T-helper 1 cell treated with Interleukin-12 subunit alpha and Interleukin-12 subunit beta and Interleukin-4 antibody, amounts not matched to agents 30 μg/mL and 1 μg/mL, for 36 hours (primary cell): ENCODE measurements around the gene KIF1B.
"Not testable (repeated sequence)": the region's sequence is repeated elsewhere in the genome, so short reads cannot be mapped to it uniquely, and the experiment has no call there.

Experiments
- H3K27ac Mint-ChIP-seq: one replicate; pipeline ENCODE4 v1.8.0; 2021; ENCODE audit warnings: mild to moderate bottlenecking, mixed read lengths
- H3K27me3 Mint-ChIP-seq: one replicate; pipeline ENCODE4 v1.8.0; 2021; ENCODE audit warnings: low read depth, mixed read lengths
- H3K36me3 Mint-ChIP-seq: one replicate; pipeline ENCODE4 v1.8.0; 2021; ENCODE audit warnings: low read depth, mixed read lengths
- H3K4me1 Mint-ChIP-seq: one replicate; pipeline ENCODE4 v1.8.0; 2021; ENCODE audit warnings: low read depth, mixed read lengths
- H3K4me3 Mint-ChIP-seq: one replicate; pipeline ENCODE4 v1.8.0; 2021; ENCODE audit warnings: mild to moderate bottlenecking, moderate library complexity, mixed read lengths
- H3K9me3 Mint-ChIP-seq: one replicate; pipeline ENCODE4 v1.8.0; 2021; ENCODE audit warnings: mixed read lengths

Gene KIF1B

GRCh38 chr1:10210841-10211804, 753 bp downstream of the KIF1B start:
- Mint-ChIP-seq H3K9me3 (no peaks in the 10 kb centered on the region), H3K4me1 (peaks cover 27% of the 10 kb centered on the region), H3K36me3 (no peaks in the 10 kb centered on the region), H3K27me3 (peaks cover 8% of the 10 kb centered on the region), H3K4me3 (peak overlapping the region; percentile 35), H3K27ac (peak overlapping the region; percentile 58)

- Mint-ChIP-seq H3K27me3 (peaks cover 4% of the 10 kb centered on the region), H3K9me3 (no peaks in the 10 kb centered on the region), H3K27ac (peak overlapping the region; percentile 58), H3K36me3 (no peaks in the 10 kb centered on the region), H3K4me3 (peak overlapping the region; percentile 35), H3K4me1 (peaks cover 33% of the 10 kb centered on the region)
These were observed 1.5 kb downstream of the KIF1B start for GRCh38 chr1:10211805-10212410.

GRCh38 chr1:10212476-10212875, 2.1 kb downstream of the KIF1B start:
- Mint-ChIP-seq H3K36me3 (no peaks in the 10 kb centered on the region), H3K9me3 (no peaks in the 10 kb centered on the region), H3K4me3 (peak overlapping the region; percentile 35), H3K27me3 (peaks cover 3% of the 10 kb centered on the region), H3K27ac (no peak overlapping the region), H3K4me1 (peaks cover 33% of the 10 kb centered on the region)

GRCh38 chr1:10213186-10213705, 2.9 kb downstream of the KIF1B start:
- peaks cover 3% of the 10 kb centered on the region for H3K27me3 Mint-ChIP-seq
- H3K27ac Mint-ChIP-seq = no peak overlapping the region
- no peaks in the 10 kb centered on the region for H3K36me3 Mint-ChIP-seq
- no peak overlapping the region for H3K4me3 Mint-ChIP-seq
- no peaks in the 10 kb centered on the region for H3K9me3 Mint-ChIP-seq
- peaks cover 41% of the 10 kb centered on the region for H3K4me1 Mint-ChIP-seq

- Mint-ChIP-seq H3K9me3 (no peaks in the 10 kb centered on the region), H3K27ac (peak overlapping the region; percentile 16)
These were observed 5.8 kb downstream of the KIF1B start for GRCh38 chr1:10216090-10216749.

DNA sequence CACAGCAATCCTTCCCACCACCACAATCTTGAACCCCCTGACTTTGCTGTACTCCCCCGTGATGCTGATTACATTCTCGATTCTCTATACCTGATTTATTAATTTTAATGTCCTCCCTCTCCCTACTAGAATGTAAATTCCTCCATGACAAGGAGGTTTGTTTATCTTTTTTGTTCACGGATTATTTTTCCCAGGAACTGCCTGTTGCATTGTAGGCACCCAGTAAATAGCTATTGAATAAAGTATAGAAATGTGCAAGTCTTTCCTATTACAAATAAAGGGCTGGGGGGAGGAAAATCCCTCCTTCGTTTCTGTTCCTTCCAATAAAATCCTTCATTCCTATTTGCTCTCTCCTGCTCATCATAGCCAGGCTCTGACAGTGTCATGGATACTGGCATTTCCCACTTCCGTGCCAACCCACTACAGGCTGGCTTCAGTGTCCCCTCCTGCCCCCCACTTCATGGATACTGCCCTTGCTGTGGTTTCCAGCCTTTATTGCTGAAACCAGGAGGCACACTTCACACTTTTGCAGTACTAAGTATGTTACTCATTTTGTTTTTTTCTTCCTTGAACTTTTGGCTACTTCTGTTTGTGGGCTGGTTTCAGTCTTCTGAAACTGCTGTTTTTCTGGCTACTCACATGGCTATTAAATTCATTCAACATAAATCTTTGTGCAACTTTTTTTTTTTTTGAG, 7.5 kb downstream of the KIF1B start:
- no peaks in the 10 kb centered on the region for H3K36me3 Mint-ChIP-seq
- H3K4me1 Mint-ChIP-seq = peaks cover 28% of the 10 kb centered on the region
- H3K27ac Mint-ChIP-seq = peak overlapping the region; percentile 53
- H3K27me3 Mint-ChIP-seq = no peaks in the 10 kb centered on the region
- no peaks in the 10 kb centered on the region for H3K9me3 Mint-ChIP-seq
- H3K4me3 Mint-ChIP-seq = no peak overlapping the region

More at GRCh38 chr1:10216090-10216749, 5.8 kb downstream of the KIF1B start:
- no peaks in the 10 kb centered on the region for H3K27me3 Mint-ChIP-seq
- peak overlapping the region; percentile 56 for H3K4me3 Mint-ChIP-seq
- H3K36me3 Mint-ChIP-seq = no peaks in the 10 kb centered on the region
- H3K4me1 Mint-ChIP-seq = peaks cover 38% of the 10 kb centered on the region

GRCh38 chr1:10220200-10220599, 9.8 kb downstream of the KIF1B start:
- Mint-ChIP-seq H3K9me3 (no peaks in the 10 kb centered on the region), H3K36me3 (no peaks in the 10 kb centered on the region), H3K4me1 (peaks cover 22% of the 10 kb centered on the region), H3K27me3 (no peaks in the 10 kb centered on the region), H3K27ac (no peak overlapping the region), H3K4me3 (no peak overlapping the region)

DNA sequence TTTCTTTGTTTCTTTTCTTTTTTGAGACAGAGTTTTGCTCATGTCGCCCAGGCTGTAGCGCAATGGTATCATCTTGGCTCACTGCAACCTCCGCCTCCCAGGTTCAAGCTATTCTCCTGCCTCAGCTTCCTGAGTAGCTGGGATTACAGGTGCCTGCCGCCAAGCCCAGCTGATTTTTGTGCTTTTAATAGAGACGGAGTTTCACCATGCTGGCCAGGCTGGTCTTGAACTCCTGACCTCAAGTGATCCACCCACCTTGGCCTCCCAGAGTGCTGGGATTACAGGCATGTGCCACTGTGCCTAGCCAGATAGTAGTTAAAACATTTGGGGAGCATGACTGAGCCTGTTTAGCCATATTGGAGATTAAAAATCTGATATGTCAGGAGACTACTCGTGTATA, 10.3 kb downstream of the KIF1B start:
- H3K27me3 Mint-ChIP-seq, H3K4me3 Mint-ChIP-seq, H3K27ac Mint-ChIP-seq, H3K36me3 Mint-ChIP-seq, H3K9me3 Mint-ChIP-seq: not testable (repeated sequence)
- H3K4me1 Mint-ChIP-seq = peaks cover 19% of the 10 kb centered on the region

DNA sequence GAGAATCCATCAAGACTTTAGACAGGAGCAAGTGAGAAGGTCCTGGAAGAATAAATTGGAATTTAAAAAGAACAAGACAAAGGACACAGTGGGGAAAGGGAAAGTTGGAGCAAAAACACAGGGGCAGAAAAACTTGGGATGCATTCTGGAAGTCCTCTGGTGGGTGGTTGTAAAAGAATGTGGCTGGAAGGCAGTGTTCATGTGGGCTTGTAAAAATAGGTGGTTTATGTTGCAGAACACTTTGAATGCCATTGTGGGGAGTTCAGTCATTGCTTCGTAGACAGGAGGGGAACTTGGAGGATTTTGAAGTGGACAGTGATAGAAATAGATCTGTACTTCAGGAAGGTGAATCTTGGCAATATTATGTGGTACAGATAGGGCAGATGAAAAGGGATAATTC, 15.2 kb downstream of the KIF1B start:
- H3K4me1 Mint-ChIP-seq = peaks cover 2% of the 10 kb centered on the region
- H3K27me3 Mint-ChIP-seq = no peaks in the 10 kb centered on the region
- H3K9me3 Mint-ChIP-seq = no peaks in the 10 kb centered on the region
- H3K4me3 Mint-ChIP-seq = no peak overlapping the region
- H3K27ac Mint-ChIP-seq = no peak overlapping the region
- H3K36me3 Mint-ChIP-seq = no peaks in the 10 kb centered on the region

DNA sequence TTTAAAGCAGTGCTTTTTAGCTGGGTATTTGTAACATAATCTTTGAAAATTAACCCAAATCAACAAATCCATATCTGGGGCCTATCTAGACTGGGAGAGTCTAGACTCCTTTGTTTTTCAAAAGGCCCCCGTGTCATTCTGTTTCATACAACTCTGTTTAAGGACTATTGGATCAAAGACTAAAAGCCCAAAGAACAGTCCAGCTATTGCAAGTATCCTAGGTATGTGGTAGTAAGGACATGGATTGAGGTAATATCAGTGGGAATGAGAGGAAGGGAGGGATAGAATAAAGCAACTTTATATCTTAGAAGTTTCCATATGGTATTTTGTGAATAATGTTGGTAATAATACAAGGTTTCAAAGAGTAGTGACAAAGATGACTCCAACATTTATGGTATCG, 18.2 kb downstream of the KIF1B start:
- H3K36me3 Mint-ChIP-seq = no peaks in the 10 kb centered on the region
- H3K4me3 Mint-ChIP-seq = no peak overlapping the region
- no peak overlapping the region for H3K27ac Mint-ChIP-seq
- H3K4me1 Mint-ChIP-seq = peaks cover 2% of the 10 kb centered on the region
- no peaks in the 10 kb centered on the region for H3K9me3 Mint-ChIP-seq
- no peaks in the 10 kb centered on the region for H3K27me3 Mint-ChIP-seq

DNA sequence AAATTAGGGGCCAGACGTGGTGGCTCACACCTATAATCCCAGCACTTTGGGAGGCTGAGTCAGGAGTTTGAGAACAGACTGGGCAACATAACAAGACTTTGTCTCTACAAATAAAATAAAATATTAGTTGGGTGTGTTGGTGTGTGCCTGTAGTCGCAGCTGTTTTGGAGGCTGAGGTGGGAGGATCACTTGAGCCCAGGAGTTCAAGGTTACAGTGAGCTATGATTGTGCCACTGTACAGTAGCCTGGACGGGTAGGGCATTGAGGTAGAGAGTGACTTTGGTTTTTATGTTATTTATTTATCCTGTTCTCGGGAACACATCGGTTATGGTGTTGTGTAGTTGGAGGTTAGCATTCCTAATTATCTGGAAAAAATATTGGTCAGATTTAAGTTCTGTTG, 19.5 kb downstream of the KIF1B start:
- no peaks in the 10 kb centered on the region for H3K36me3 Mint-ChIP-seq
- peaks cover 2% of the 10 kb centered on the region for H3K4me1 Mint-ChIP-seq
- H3K27me3 Mint-ChIP-seq = no peaks in the 10 kb centered on the region
- H3K27ac Mint-ChIP-seq = no peak overlapping the region
- no peak overlapping the region for H3K4me3 Mint-ChIP-seq
- H3K9me3 Mint-ChIP-seq = no peaks in the 10 kb centered on the region

- Mint-ChIP-seq H3K27me3 (no peaks in the 10 kb centered on the region), H3K27ac (no peak overlapping the region), H3K4me3 (no peak overlapping the region), H3K4me1 (peaks cover 7% of the 10 kb centered on the region), H3K36me3 (peaks cover 2% of the 10 kb centered on the region), H3K9me3 (no peaks in the 10 kb centered on the region)
These were observed 21.8 kb downstream of the KIF1B start for GRCh38 chr1:10232163-10232562.

DNA sequence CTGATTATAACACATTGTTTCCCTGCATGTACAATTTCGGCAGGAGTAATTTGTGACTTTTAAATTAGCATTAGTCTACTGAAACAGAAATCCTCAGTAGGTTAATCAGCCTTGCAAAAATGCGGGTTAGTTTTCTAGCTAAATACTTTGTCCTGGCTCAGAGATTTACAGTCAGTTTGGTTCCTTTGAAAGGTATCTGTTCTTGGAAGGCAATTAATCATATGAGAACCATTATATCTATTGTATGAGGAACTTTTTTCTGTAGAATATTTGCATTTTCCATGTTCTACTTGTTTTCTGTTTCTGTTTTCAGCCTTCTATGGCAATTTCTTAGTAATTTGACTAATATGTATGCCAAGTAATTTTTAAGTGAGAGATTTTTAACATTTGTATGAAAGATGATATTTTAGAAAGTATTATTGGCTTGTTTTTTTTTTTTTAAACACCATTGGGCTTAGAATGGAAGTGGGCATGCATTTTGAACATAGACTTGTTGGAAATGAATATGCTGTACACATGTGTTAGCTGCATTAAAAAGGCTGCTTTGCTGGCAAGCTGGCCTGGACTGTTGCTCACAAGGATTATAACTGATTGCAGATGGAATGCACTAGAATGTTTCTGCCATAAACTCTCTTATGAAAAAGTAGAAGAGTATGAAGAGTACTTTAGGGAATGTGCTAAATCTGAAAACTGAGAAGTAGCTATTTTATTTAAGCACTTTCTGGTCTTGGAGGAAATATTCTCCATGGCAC, 26.2 kb downstream of the KIF1B start:
- Mint-ChIP-seq H3K4me1 (peaks cover 7% of the 10 kb centered on the region), H3K27ac (no peak overlapping the region), H3K9me3 (no peaks in the 10 kb centered on the region), H3K4me3 (no peak overlapping the region), H3K27me3 (no peaks in the 10 kb centered on the region), H3K36me3 (peaks cover 2% of the 10 kb centered on the region)
